ENCODE data around the gene GTF2F2.

The GTF2F2 gene

GRCh38 chr13:45141369-45141768 is 21.1 kb downstream of the GTF2F2 start:
- H3K27ac Mint-ChIP-seq = no peak overlapping the region
- no peak overlapping the region for H3K4me3 Mint-ChIP-seq
- no peaks in the 10 kb centered on the region for H3K9me3 Mint-ChIP-seq
- H3K4me1 Mint-ChIP-seq (ENCODE audit: low read depth) = peaks cover 15% of the 10 kb centered on the region
- intact Hi-C loops (cut with micrococcal nuclease) = no loop called here
- H3K36me3 Mint-ChIP-seq (ENCODE audit: low read depth) = peaks cover 33% of the 10 kb centered on the region
- H3K27me3 Mint-ChIP-seq = no peaks in the 10 kb centered on the region

GRCh38 chr13:45142440-45143345 is 22.4 kb downstream of the GTF2F2 start:
- Mint-ChIP-seq H3K4me1 (ENCODE audit: low read depth) (peaks cover 26% of the 10 kb centered on the region), H3K4me3 (no peak overlapping the region), H3K36me3 (ENCODE audit: low read depth) (peaks cover 33% of the 10 kb centered on the region), H3K27me3 (no peaks in the 10 kb centered on the region), H3K9me3 (no peaks in the 10 kb centered on the region), H3K27ac (no peak overlapping the region)
- intact Hi-C loops (cut with micrococcal nuclease) = no loop called here

GRCh38 chr13:45143346-45143751 is 23.0 kb downstream of the GTF2F2 start:
- intact Hi-C loops (cut with micrococcal nuclease) = no loop called here
- Mint-ChIP-seq H3K27ac (no peak overlapping the region), H3K4me1 (ENCODE audit: low read depth) (peaks cover 23% of the 10 kb centered on the region), H3K27me3 (no peaks in the 10 kb centered on the region), H3K36me3 (ENCODE audit: low read depth) (peaks cover 26% of the 10 kb centered on the region), H3K4me3 (no peak overlapping the region), H3K9me3 (no peaks in the 10 kb centered on the region)

- H3K27me3 Mint-ChIP-seq = no peaks in the 10 kb centered on the region
- H3K27ac Mint-ChIP-seq = no peak overlapping the region
- H3K36me3 Mint-ChIP-seq (ENCODE audit: low read depth) = peaks cover 38% of the 10 kb centered on the region
- H3K9me3 Mint-ChIP-seq = no peaks in the 10 kb centered on the region
- intact Hi-C loops (cut with micrococcal nuclease) = no loop called here
- no peak overlapping the region for H3K4me3 Mint-ChIP-seq
- H3K4me1 Mint-ChIP-seq (ENCODE audit: low read depth) = peaks cover 25% of the 10 kb centered on the region
Measured at GRCh38 chr13:45149964-45150363, 29.7 kb downstream of the GTF2F2 start.

GRCh38 chr13:45156565-45157361 is 36.5 kb downstream of the GTF2F2 start:
- Mint-ChIP-seq H3K4me3 (no peak overlapping the region), H3K4me1 (ENCODE audit: low read depth) (no peaks in the 10 kb centered on the region), H3K9me3 (no peaks in the 10 kb centered on the region), H3K36me3 (ENCODE audit: low read depth) (peaks cover 66% of the 10 kb centered on the region), H3K27ac (no peak overlapping the region), H3K27me3 (no peaks in the 10 kb centered on the region)
- intact Hi-C loops (cut with micrococcal nuclease) = no loop called here

GRCh38 chr13:45162194-45162593 is 41.9 kb downstream of the GTF2F2 start:
- Mint-ChIP-seq H3K27me3 (no peaks in the 10 kb centered on the region), H3K4me3 (no peak overlapping the region), H3K27ac (no peak overlapping the region), H3K9me3 (no peaks in the 10 kb centered on the region), H3K4me1 (ENCODE audit: low read depth) (no peaks in the 10 kb centered on the region), H3K36me3 (ENCODE audit: low read depth) (peaks cover 44% of the 10 kb centered on the region)
- intact Hi-C loops (cut with micrococcal nuclease) = no loop called here

- Mint-ChIP-seq H3K36me3 (ENCODE audit: low read depth) (peaks cover 39% of the 10 kb centered on the region), H3K9me3 (no peaks in the 10 kb centered on the region), H3K4me3 (no peak overlapping the region)
Measured at GRCh38 chr13:45162821-45163220, 42.5 kb downstream of the GTF2F2 start.

GRCh38 chr13:45166858-45167257 is 46.5 kb downstream of the GTF2F2 start:
- no peaks in the 10 kb centered on the region for H3K4me1 Mint-ChIP-seq (ENCODE audit: low read depth)
- H3K4me3 Mint-ChIP-seq = no peak overlapping the region
- H3K9me3 Mint-ChIP-seq = no peaks in the 10 kb centered on the region
- intact Hi-C loops (cut with micrococcal nuclease) = no loop called here
- H3K36me3 Mint-ChIP-seq (ENCODE audit: low read depth) = peaks cover 33% of the 10 kb centered on the region
- no peak overlapping the region for H3K27ac Mint-ChIP-seq
- no peaks in the 10 kb centered on the region for H3K27me3 Mint-ChIP-seq

More at GRCh38 chr13:45162821-45163220, 42.5 kb downstream of the GTF2F2 start:
- H3K4me1 Mint-ChIP-seq (ENCODE audit: low read depth) = no peaks in the 10 kb centered on the region
- H3K27ac Mint-ChIP-seq = no peak overlapping the region
- no peaks in the 10 kb centered on the region for H3K27me3 Mint-ChIP-seq
- intact Hi-C loops (cut with micrococcal nuclease) = no loop called here

- Mint-ChIP-seq H3K4me1 (ENCODE audit: low read depth) (peaks cover 5% of the 10 kb centered on the region), H3K27ac (no peak overlapping the region), H3K36me3 (ENCODE audit: low read depth) (peaks cover 33% of the 10 kb centered on the region), H3K4me3 (no peak overlapping the region), H3K27me3 (no peaks in the 10 kb centered on the region), H3K9me3 (no peaks in the 10 kb centered on the region)
- intact Hi-C loops (cut with micrococcal nuclease) = no loop called here
Measured at GRCh38 chr13:45167611-45168554, 47.6 kb downstream of the GTF2F2 start.

GRCh38 chr13:45168555-45168930 is 48.2 kb downstream of the GTF2F2 start:
- intact Hi-C loops (cut with micrococcal nuclease) = no loop called here
- H3K9me3 Mint-ChIP-seq = no peaks in the 10 kb centered on the region
- H3K27ac Mint-ChIP-seq = no peak overlapping the region
- peaks cover 33% of the 10 kb centered on the region for H3K36me3 Mint-ChIP-seq (ENCODE audit: low read depth)
- H3K4me3 Mint-ChIP-seq = no peak overlapping the region
- peaks cover 10% of the 10 kb centered on the region for H3K4me1 Mint-ChIP-seq (ENCODE audit: low read depth)
- H3K27me3 Mint-ChIP-seq = no peaks in the 10 kb centered on the region

GRCh38 chr13:45174478-45174877 is 54.2 kb downstream of the GTF2F2 start:
- intact Hi-C loops (cut with micrococcal nuclease) = no loop called here
- no peak overlapping the region for H3K27ac Mint-ChIP-seq
- H3K4me1 Mint-ChIP-seq (ENCODE audit: low read depth) = peaks cover 10% of the 10 kb centered on the region
- no peak overlapping the region for H3K4me3 Mint-ChIP-seq
- no peaks in the 10 kb centered on the region for H3K27me3 Mint-ChIP-seq
- H3K36me3 Mint-ChIP-seq (ENCODE audit: low read depth) = peaks cover 33% of the 10 kb centered on the region
- H3K9me3 Mint-ChIP-seq = no peaks in the 10 kb centered on the region

GRCh38 chr13:45178349-45179162 is 58.2 kb downstream of the GTF2F2 start:
- Mint-ChIP-seq H3K27ac (no peak overlapping the region), H3K36me3 (ENCODE audit: low read depth) (peaks cover 37% of the 10 kb centered on the region), H3K4me3 (no peak overlapping the region), H3K9me3 (no peaks in the 10 kb centered on the region), H3K4me1 (ENCODE audit: low read depth) (no peaks in the 10 kb centered on the region), H3K27me3 (no peaks in the 10 kb centered on the region)
- intact Hi-C loops (cut with micrococcal nuclease) = no loop called here

- no peak overlapping the region for H3K4me3 Mint-ChIP-seq
- intact Hi-C loops (cut with micrococcal nuclease) = no loop called here
- peaks cover 5% of the 10 kb centered on the region for H3K4me1 Mint-ChIP-seq (ENCODE audit: low read depth)
- H3K27ac Mint-ChIP-seq = no peak overlapping the region
- no peaks in the 10 kb centered on the region for H3K27me3 Mint-ChIP-seq
- H3K36me3 Mint-ChIP-seq (ENCODE audit: low read depth) = peaks cover 46% of the 10 kb centered on the region
- H3K9me3 Mint-ChIP-seq = no peaks in the 10 kb centered on the region
Measured at GRCh38 chr13:45179428-45179827, 59.1 kb downstream of the GTF2F2 start.

Data from dendritic cell treated with granulocyte-macrophage colony-stimulating factor and Interleukin-4, amounts not matched to agents 40 ng/mL and 50 ng/mL, for 4 days (primary cell).